GM12864 (cell line): ENCODE results near the gene CLMN.
"Not testable (repeated sequence)": the region's sequence is repeated elsewhere in the genome, so short reads cannot be mapped to it uniquely, and the experiment has no call there.

Experiments
- DNase-seq: peaks from one replicate; pipeline ENCODE4 v3.0.0-alpha.2; 2011; ENCODE audit warnings: low read depth
- H3K4me3 ChIP-seq: 2 replicates; pipeline ENCODE4 v1.5.1; 2011; ENCODE audit warnings: mild to moderate bottlenecking, low read depth, low read length, control low read depth
- TF ChIP-seq, protein P1 (sequence below): IDR thresholded peaks from 2 replicates; pipeline ENCODE4 v1.5.1; 2011; ENCODE audit warnings: low read depth, mild to moderate bottlenecking, moderate library complexity, low read length, control low read depth, inconsistent platforms; ENCODE audit errors: missing control alignments

CLMN gene

DNA sequence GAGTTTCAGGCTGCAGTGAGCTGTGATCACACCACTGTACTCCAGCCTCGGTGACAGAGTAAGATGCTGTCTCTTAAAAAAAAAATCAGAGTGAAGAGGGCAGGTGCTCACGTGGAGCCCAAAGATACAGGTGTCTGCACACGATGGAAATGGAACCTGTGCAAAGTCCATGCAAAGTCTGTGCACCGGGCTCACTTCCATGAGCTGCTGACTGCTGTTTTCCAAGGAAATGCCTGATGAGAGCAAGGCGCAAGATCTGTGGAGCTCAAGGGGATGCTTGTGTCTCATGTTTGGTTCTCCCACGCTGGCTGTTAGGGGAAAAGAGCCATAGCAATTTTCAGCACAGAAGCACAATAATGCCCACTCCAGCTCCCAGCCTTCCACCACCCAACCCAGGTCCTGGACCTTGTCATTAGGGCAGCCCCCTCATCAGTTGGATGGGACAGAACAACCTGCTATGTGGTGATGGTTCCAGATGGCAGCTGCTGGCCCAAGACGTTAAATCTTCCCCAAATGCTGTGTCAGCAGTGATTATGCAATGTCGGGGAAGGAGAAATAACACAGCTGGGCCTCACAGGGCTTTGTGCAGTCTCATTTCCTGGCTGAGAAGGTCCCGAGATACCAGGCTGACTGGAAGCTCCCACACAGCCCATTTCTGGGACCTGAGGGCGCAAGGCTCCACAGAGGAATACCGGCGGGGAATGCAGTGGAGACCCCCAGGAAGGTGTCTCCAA is 134.5 kb downstream of the CLMN start:
- H3K4me3 ChIP-seq, result no peak overlapping the region
- no peak for DNase-seq
- TF ChIP-seq, protein P1, sequence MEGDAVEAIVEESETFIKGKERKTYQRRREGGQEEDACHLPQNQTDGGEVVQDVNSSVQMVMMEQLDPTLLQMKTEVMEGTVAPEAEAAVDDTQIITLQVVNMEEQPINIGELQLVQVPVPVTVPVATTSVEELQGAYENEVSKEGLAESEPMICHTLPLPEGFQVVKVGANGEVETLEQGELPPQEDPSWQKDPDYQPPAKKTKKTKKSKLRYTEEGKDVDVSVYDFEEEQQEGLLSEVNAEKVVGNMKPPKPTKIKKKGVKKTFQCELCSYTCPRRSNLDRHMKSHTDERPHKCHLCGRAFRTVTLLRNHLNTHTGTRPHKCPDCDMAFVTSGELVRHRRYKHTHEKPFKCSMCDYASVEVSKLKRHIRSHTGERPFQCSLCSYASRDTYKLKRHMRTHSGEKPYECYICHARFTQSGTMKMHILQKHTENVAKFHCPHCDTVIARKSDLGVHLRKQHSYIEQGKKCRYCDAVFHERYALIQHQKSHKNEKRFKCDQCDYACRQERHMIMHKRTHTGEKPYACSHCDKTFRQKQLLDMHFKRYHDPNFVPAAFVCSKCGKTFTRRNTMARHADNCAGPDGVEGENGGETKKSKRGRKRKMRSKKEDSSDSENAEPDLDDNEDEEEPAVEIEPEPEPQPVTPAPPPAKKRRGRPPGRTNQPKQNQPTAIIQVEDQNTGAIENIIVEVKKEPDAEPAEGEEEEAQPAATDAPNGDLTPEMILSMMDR, result no peak

- H3K4me3 ChIP-seq, result no peak overlapping the region
- TF ChIP-seq, protein P1, result no peak
- no peak for DNase-seq
These were observed 135.3 kb downstream of the CLMN start for GRCh38 chr14:95184413-95184790.

GRCh38 chr14:95183532-95184412 is 135.9 kb downstream of the CLMN start:
- no peak for DNase-seq
- TF ChIP-seq, protein P1, result no peak
- H3K4me3 ChIP-seq, result no peak overlapping the region

GRCh38 chr14:95183082-95183481 is 136.6 kb downstream of the CLMN start:
- DNase-seq, result no peak
- H3K4me3 ChIP-seq, result no peak overlapping the region
- TF ChIP-seq, protein P1, result no peak

- TF ChIP-seq, protein P1, result no peak
These were observed 137.3 kb downstream of the CLMN start for GRCh38 chr14:95182379-95182778.

DNA sequence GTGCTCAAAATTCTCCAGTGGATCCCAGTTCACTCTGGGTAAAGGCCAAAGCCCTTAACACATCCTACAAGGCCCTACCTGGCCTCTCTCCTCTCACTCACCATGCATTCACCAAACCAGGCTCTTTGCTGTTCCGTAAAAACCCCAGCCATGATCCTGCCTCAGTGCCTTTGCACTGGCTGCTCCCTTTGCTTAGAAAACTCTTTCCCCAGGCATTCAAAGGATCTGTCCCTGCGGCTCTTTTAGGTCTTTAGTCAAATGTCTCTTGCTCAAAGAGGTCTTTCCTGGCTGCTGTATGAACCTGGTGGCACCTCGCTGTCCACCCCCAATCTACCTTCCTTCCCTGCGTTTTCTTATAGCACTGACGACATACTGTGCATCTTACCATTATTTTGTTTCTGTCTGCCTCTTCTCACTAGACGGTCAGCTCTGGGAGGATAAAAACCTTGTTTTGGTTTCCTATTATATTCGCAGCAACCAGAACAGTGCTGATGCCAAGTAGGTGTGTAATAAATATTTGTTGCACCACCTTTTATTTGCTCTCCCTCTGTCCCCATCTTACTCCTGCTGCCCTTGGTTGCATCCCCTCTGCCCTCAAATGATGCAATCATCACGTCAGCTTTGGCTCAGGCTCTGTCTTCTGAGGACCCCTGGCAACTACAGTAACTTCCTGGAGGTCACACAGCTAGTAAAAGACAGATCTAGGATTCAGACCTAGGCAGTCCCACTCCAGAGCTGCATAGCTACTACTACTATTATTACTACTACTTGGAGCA is 138.6 kb downstream of the CLMN start:
- no peak overlapping the region for H3K4me3 ChIP-seq

More at GRCh38 chr14:95182379-95182778, 137.3 kb downstream of the CLMN start:
- no peak for DNase-seq
- no peak overlapping the region for H3K4me3 ChIP-seq

DNA sequence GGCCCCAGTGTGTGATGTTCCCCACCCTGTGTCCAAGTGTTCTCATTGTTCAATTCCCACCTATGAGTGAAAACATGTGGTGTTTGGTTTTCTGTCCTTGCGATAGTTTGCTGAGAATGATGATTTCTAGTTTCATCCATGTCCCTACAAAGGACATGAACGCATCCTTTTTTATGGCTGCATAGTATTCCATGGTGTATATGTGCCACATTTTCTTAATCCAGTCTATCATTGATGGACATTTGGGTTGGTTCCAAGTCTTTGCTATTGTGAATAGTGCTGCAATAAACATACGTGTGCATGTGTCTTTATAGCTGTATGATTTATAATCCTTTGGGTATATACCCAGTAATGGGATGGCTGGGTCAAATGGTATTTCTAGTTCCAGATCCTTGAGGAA is 144.0 kb downstream of the CLMN start:
- not testable (repeated sequence) for DNase-seq, H3K4me3 ChIP-seq

More for the DNA sequence above, 138.6 kb downstream of the CLMN start:
- DNase-seq, result no peak
- TF ChIP-seq, protein P1, result no peak
